Keratinocyte (primary cell): Measurements from ENCODE around the gene CD8B2.
"Not testable (repeated sequence)": the region's sequence is repeated elsewhere in the genome, so short reads cannot be mapped to it uniquely, and the experiment has no call there.

Experiments used
- EZH2 ChIP-seq: IDR thresholded peaks from one replicate; pipeline ENCODE4 v1.6.1; 2012; ENCODE audit warnings: inconsistent platforms, mild to moderate bottlenecking, low read length, moderate library complexity
- TF ChIP-seq, protein P1 (sequence below), 3 experiments: IDR thresholded peaks in 1 of 3; conservative IDR thresholded peaks in 1 of 3; optimal IDR thresholded peaks in 1 of 3; 2 replicates in 2 of 3; 3 replicates in 1 of 3; pipeline versions ENCODE3 to v1.5.1; 2011; ENCODE audit warnings: low read length in 3 of 3, mild to moderate bottlenecking in 3 of 3, moderate library complexity in 2 of 3, control low read depth in 1 of 3, inconsistent platforms in 1 of 3; ENCODE audit not compliant: insufficient read depth in 2 of 3; ENCODE audit errors: extremely low read depth in 1 of 3

DNA sequence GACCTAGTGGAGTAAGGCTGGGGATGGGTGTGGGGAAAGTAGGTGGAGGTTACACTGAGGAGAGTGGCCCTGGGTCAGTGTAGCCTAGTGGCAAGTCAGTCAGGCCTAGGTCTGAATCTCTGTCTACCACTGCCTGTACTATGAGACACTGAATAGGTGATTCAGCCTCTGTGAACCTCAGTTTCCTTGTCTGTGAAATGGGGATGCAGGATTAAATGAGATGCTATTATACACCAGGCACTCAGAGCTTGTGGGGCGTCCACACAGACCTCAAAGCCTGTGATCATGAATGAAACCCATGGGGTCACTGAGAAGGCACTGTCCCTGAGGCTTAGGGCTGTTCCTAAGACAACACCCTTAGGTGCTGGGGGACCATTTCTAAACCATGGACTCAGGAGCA is 11.4 kb downstream of the CD8B2 start:
- TF ChIP-seq, protein P1, sequence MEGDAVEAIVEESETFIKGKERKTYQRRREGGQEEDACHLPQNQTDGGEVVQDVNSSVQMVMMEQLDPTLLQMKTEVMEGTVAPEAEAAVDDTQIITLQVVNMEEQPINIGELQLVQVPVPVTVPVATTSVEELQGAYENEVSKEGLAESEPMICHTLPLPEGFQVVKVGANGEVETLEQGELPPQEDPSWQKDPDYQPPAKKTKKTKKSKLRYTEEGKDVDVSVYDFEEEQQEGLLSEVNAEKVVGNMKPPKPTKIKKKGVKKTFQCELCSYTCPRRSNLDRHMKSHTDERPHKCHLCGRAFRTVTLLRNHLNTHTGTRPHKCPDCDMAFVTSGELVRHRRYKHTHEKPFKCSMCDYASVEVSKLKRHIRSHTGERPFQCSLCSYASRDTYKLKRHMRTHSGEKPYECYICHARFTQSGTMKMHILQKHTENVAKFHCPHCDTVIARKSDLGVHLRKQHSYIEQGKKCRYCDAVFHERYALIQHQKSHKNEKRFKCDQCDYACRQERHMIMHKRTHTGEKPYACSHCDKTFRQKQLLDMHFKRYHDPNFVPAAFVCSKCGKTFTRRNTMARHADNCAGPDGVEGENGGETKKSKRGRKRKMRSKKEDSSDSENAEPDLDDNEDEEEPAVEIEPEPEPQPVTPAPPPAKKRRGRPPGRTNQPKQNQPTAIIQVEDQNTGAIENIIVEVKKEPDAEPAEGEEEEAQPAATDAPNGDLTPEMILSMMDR (optimal IDR thresholded peaks at IDR 0.05 in 1 of 3, IDR thresholded peaks at IDR 0.05 in 1 of 3, conservative IDR thresholded peaks at IDR 0.05 in 1 of 3; ENCODE audit: extremely low read depth in 1 of 3, insufficient read depth in 2 of 3, low read length in 3 of 3) = not testable (repeated sequence)
- not testable (repeated sequence) for TF ChIP-seq EZH2
